ENCODE data around the gene SUMF2.

Gene SUMF2

GRCh38 chr7:56124981-56125380 is 60.9 kb downstream of the SUMF2 start:
- H3K4me3 ChIP-seq (ENCODE audit: low read depth, low read length) = no peak overlapping the region
- DNase-seq (ENCODE audit: low read depth) = no peak
- no peak for TF ChIP-seq CTCF (IDR thresholded peaks at IDR 0.05; ENCODE audit: low read depth, low read length, missing control alignments)

- DNase-seq (ENCODE audit: low read depth) = no peak
- TF ChIP-seq CTCF (IDR thresholded peaks at IDR 0.05; ENCODE audit: low read depth, low read length, missing control alignments) = no peak
- H3K4me3 ChIP-seq (ENCODE audit: low read depth, low read length) = no peak overlapping the region
Measured at GRCh38 chr7:56125831-56126230, 61.7 kb downstream of the SUMF2 start.

- no peak for TF ChIP-seq CTCF (IDR thresholded peaks at IDR 0.05; ENCODE audit: low read depth, low read length, missing control alignments)
- no peak overlapping the region for H3K4me3 ChIP-seq (ENCODE audit: low read depth, low read length)
- DNase-seq (ENCODE audit: low read depth) = no peak
Measured at GRCh38 chr7:56127241-56127975, 63.3 kb downstream of the SUMF2 start.

All from GM12864 (cell line).